ENCODE results near the gene HOXB4.

Gene HOXB4

GRCh38 chr17:48555258-48556228 lies 22.6 kb downstream of the HOXB4 start:
- Histone ChIP-seq H4K20me1 (ENCODE audit: insufficient read depth, low read length) (no peaks in the 10 kb centered on the region), H3K27me3 (ENCODE audit: low read depth, low read length) (no peaks in the 10 kb centered on the region), H3K4me3 (ENCODE audit: low read length) (peak overlapping the region; percentile 63), H3K4me2 (ENCODE audit: low read length) (peak overlapping the region; percentile 47), H3K4me1 (ENCODE audit: low read length) (peaks cover 47% of the 10 kb centered on the region), H2AFZ (ENCODE audit: low read depth, low read length) (no peak overlapping the region), H3K9ac (ENCODE audit: low read length) (peak overlapping the region; percentile 55), H3K27ac (ENCODE audit: low read length) (peak overlapping the region; percentile 35), H3K79me2 (ENCODE audit: low read length) (peaks cover 33% of the 10 kb centered on the region), H3K9me3 (ENCODE audit: insufficient read depth, low read length) (no peaks in the 10 kb centered on the region), H3K36me3 (replicated peaks; ENCODE audit: low read depth, low read length) (peaks cover 14% of the 10 kb centered on the region)
- no peak for TF ChIP-seq EZH2phosphoT487 (IDR thresholded peaks at IDR 0.05; ENCODE audit: low read depth)
- no peak for TF ChIP-seq CTCF (IDR thresholded peaks at IDR 0.05; ENCODE audit: low read depth, low read length)

GRCh38 chr17:48554412-48555257 lies 23.5 kb downstream of the HOXB4 start:
- TF ChIP-seq EZH2phosphoT487 (IDR thresholded peaks at IDR 0.05; ENCODE audit: low read depth) (no peak), CTCF (IDR thresholded peaks at IDR 0.05; ENCODE audit: low read depth, low read length) (no peak)
- peak overlapping the region; percentile 55 for H3K9ac ChIP-seq (ENCODE audit: low read length)
- no peak overlapping the region for H2AFZ ChIP-seq (ENCODE audit: low read depth, low read length)
- peaks cover 47% of the 10 kb centered on the region for H3K4me1 ChIP-seq (ENCODE audit: low read length)
- no peaks in the 10 kb centered on the region for H3K9me3 ChIP-seq (ENCODE audit: insufficient read depth, low read length)
- peak overlapping the region; percentile 62; the same call in 1 of the 2 replicates for H3K4me3 ChIP-seq (ENCODE audit: low read length)
- peaks cover 23% of the 10 kb centered on the region for H3K36me3 ChIP-seq (replicated peaks; ENCODE audit: low read depth, low read length)
- no peaks in the 10 kb centered on the region for H4K20me1 ChIP-seq (ENCODE audit: insufficient read depth, low read length)
- H3K27me3 ChIP-seq (ENCODE audit: low read depth, low read length) = no peaks in the 10 kb centered on the region
- peak overlapping the region; percentile 35 for H3K27ac ChIP-seq (ENCODE audit: low read length)
- peaks cover 36% of the 10 kb centered on the region for H3K79me2 ChIP-seq (ENCODE audit: low read length)
- peak overlapping the region; percentile 77 for H3K4me2 ChIP-seq (ENCODE audit: low read length)

GRCh38 chr17:48553826-48554225 lies 24.3 kb downstream of the HOXB4 start:
- Histone ChIP-seq H3K27ac (ENCODE audit: low read length) (peak overlapping the region; percentile 94), H3K27me3 (ENCODE audit: low read depth, low read length) (no peaks in the 10 kb centered on the region), H2AFZ (ENCODE audit: low read depth, low read length) (no peak overlapping the region), H3K36me3 (replicated peaks; ENCODE audit: low read depth, low read length) (peaks cover 24% of the 10 kb centered on the region), H3K9ac (ENCODE audit: low read length) (peak overlapping the region; percentile 81), H4K20me1 (ENCODE audit: insufficient read depth, low read length) (no peaks in the 10 kb centered on the region), H3K4me3 (ENCODE audit: low read length) (peak overlapping the region; percentile 62; the same call in 1 of the 2 replicates), H3K79me2 (ENCODE audit: low read length) (peaks cover 36% of the 10 kb centered on the region), H3K4me2 (ENCODE audit: low read length) (peak overlapping the region; percentile 77), H3K9me3 (ENCODE audit: insufficient read depth, low read length) (no peaks in the 10 kb centered on the region), H3K4me1 (ENCODE audit: low read length) (peaks cover 47% of the 10 kb centered on the region)
- TF ChIP-seq EZH2phosphoT487 (IDR thresholded peaks at IDR 0.05; ENCODE audit: low read depth) (no peak), CTCF (IDR thresholded peaks at IDR 0.05; ENCODE audit: low read depth, low read length) (no peak)

- Histone ChIP-seq H3K4me3 (ENCODE audit: low read length) (peak overlapping the region; percentile 62), H3K9me3 (ENCODE audit: insufficient read depth, low read length) (no peaks in the 10 kb centered on the region), H4K20me1 (ENCODE audit: insufficient read depth, low read length) (no peaks in the 10 kb centered on the region), H3K27me3 (ENCODE audit: low read depth, low read length) (no peaks in the 10 kb centered on the region), H2AFZ (ENCODE audit: low read depth, low read length) (no peak overlapping the region; the same call in 1 of the 2 replicates), H3K79me2 (ENCODE audit: low read length) (peaks cover 36% of the 10 kb centered on the region), H3K36me3 (replicated peaks; ENCODE audit: low read depth, low read length) (peaks cover 24% of the 10 kb centered on the region), H3K4me2 (ENCODE audit: low read length) (peak overlapping the region; percentile 77), H3K27ac (ENCODE audit: low read length) (peak overlapping the region; percentile 94), H3K9ac (ENCODE audit: low read length) (peak overlapping the region; percentile 81), H3K4me1 (ENCODE audit: low read length) (peaks cover 47% of the 10 kb centered on the region)
- TF ChIP-seq CTCF (IDR thresholded peaks at IDR 0.05; ENCODE audit: low read depth, low read length) (no peak), EZH2phosphoT487 (IDR thresholded peaks at IDR 0.05; ENCODE audit: low read depth) (no peak)
These were observed 25.0 kb downstream of the HOXB4 start for GRCh38 chr17:48553190-48553547.
